ENCODE results near the gene UNC5CL. TPM values are rescaled to one million over a fixed set of nuclear protein-coding genes. Genes with fewer than 3 reads are reported as not detected.

Gene UNC5CL, protein sequence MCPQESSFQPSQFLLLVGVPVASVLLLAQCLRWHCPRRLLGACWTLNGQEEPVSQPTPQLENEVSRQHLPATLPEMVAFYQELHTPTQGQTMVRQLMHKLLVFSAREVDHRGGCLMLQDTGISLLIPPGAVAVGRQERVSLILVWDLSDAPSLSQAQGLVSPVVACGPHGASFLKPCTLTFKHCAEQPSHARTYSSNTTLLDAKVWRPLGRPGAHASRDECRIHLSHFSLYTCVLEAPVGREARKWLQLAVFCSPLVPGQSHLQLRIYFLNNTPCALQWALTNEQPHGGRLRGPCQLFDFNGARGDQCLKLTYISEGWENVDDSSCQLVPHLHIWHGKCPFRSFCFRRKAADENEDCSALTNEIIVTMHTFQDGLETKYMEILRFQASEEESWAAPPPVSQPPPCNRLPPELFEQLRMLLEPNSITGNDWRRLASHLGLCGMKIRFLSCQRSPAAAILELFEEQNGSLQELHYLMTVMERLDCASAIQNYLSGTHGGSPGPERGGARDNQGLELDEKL
- total RNA-seq (2022) (10.6 and 15.9 TPM in 2 replicates), Bru-seq, nascent RNA (percentile 71 among the genes with signal in this experiment), BruChase-seq, experiment 1, labeled RNA remaining after a 6-hour chase (percentile 70 among the genes with signal in this experiment), BruChase-seq, experiment 2, labeled RNA remaining after a 2-hour chase (percentile 81 among the genes with signal in this experiment)
- long read RNA-seq, partial matches to known transcripts, result 3 of 10 reads
- long read RNA-seq, other reads (novel, unspliced or antisense), result 6 of 10 reads

DNA sequence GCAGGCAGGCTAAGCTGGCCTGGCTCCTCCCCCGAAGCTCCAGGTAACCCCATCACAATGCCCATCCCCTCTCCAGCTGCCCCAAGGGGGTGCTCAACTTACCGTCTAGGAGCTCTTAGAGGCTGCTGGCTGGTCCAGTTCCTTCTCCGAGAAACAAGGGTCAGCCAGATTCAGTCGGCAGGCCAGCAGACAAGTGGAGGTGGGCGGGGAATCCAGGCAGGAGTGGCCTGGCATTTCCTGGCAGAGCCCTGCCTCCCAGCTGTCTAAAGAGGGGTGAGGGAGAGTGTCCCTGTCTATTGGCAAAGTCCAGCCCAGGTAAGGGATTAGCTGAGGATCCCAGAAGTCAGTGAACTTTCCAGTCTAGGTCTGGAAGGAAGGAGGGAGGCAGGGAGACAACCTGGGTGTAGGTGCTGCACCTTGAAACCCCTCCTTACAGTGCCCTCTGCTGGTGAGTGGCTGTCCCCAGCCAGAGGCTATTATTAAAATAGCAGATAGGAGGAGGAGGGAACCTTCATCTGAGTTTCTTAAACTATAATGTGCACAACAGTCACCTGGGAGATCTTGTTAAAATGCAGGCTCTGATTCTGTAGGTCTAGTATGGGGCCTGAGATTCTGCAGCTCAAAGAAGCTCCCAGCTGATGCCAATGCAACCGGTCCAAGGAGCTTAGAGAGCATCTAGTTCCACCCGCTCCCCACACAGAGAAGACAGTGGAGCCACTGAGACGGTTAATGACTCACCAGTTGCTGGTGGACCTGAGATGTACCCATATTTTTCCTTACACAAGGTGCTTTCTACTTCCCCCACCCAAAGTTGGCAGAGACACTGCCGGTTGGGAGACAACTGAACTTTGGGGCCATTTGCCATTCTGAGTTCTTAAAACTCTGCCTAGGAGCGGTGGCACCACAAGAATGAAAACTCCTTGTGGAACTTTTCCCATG is at the start of gene UNC5CL:
Gene UNC5CL (minus strand): TSS at position 162 of the 939 bp plus-strand sequence. CDS start 4,147 bp downstream, outside the sequence.
- TF ChIP-seq, protein P1, sequence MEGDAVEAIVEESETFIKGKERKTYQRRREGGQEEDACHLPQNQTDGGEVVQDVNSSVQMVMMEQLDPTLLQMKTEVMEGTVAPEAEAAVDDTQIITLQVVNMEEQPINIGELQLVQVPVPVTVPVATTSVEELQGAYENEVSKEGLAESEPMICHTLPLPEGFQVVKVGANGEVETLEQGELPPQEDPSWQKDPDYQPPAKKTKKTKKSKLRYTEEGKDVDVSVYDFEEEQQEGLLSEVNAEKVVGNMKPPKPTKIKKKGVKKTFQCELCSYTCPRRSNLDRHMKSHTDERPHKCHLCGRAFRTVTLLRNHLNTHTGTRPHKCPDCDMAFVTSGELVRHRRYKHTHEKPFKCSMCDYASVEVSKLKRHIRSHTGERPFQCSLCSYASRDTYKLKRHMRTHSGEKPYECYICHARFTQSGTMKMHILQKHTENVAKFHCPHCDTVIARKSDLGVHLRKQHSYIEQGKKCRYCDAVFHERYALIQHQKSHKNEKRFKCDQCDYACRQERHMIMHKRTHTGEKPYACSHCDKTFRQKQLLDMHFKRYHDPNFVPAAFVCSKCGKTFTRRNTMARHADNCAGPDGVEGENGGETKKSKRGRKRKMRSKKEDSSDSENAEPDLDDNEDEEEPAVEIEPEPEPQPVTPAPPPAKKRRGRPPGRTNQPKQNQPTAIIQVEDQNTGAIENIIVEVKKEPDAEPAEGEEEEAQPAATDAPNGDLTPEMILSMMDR (IDR thresholded peaks at IDR 0.05; ENCODE audit: unreplicated experiment), result peak; percentile 76
- peak; percentile 91 for DNase-seq

DNA sequence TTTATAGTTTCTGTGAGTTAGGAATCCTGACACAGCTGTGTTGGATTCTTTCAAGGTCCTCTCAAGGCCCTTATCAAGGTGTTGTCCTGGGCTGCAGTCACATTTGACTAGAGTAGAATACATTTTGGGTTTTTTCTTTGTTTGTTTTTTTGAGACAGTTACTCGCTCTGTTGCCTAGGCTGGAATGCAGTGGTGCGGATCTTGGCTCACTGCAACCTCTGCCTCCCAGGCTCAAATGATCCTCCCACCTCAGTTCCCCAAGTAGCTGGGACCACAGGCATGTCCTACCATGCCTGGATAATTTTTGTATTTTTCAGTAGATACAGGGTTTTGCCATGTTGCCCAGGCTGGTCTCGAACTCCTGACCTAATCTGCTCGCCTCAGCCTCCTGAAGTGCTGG is 49.4 kb upstream of the UNC5CL start:
- H3K4me3 Mint-ChIP-seq (ENCODE audit: low read depth, unreplicated experiment), result no peak overlapping the region
- H3K27ac Mint-ChIP-seq (ENCODE audit: unreplicated experiment), result no peak overlapping the region
- no peaks in the 10 kb centered on the region for H3K9me3 Mint-ChIP-seq (ENCODE audit: low read depth, unreplicated experiment)
- TF ChIP-seq, protein P1 (IDR thresholded peaks at IDR 0.05; ENCODE audit: unreplicated experiment), result no peak
- H3K27me3 Mint-ChIP-seq (ENCODE audit: unreplicated experiment), result no peaks in the 10 kb centered on the region
- CTCF ChIA-PET, result no interaction called here
- no TSS peak for BruUV-seq (replicated peaks)
- H3K4me1 Mint-ChIP-seq (ENCODE audit: low read depth, unreplicated experiment), result no peaks in the 10 kb centered on the region
- intact Hi-C loops (cut with micrococcal nuclease; ENCODE audit: unreplicated experiment), result no loop called here
- DNase-seq, result no peak
- H3K36me3 Mint-ChIP-seq (ENCODE audit: insufficient read depth, unreplicated experiment), result no peaks in the 10 kb centered on the region

More for the DNA sequence above, at the start of gene UNC5CL:
- Mint-ChIP-seq H3K27ac (ENCODE audit: unreplicated experiment) (peak within 1 kb of the TSS; percentile 90), H3K27me3 (ENCODE audit: unreplicated experiment) (no peaks in the 10 kb centered on the region), H3K4me1 (ENCODE audit: low read depth, unreplicated experiment) (peaks cover 58% of the 10 kb centered on the region), H3K4me3 (ENCODE audit: low read depth, unreplicated experiment) (peak within 1 kb of the TSS; percentile 73), H3K9me3 (ENCODE audit: low read depth, unreplicated experiment) (no peaks in the 10 kb centered on the region), H3K36me3 (ENCODE audit: insufficient read depth, unreplicated experiment) (peaks cover 20% of the 10 kb centered on the region)
- intact Hi-C loops (cut with micrococcal nuclease; ENCODE audit: unreplicated experiment), result loop anchor here (1.0 to 5.0 kb wide), 4 partner anchors 26 to 42 kb away; no protein-coding TSS in a partner anchor
- BruUV-seq (replicated peaks), result no TSS peak
- CTCF ChIA-PET, result interaction anchor here (0.5 to 2.9 kb wide), 18 partner anchors 10 to 1177 kb away, joined by 3 to 18 read pairs (median 4); partner anchors contain the start of genes NFYA and OARD1

DNA sequence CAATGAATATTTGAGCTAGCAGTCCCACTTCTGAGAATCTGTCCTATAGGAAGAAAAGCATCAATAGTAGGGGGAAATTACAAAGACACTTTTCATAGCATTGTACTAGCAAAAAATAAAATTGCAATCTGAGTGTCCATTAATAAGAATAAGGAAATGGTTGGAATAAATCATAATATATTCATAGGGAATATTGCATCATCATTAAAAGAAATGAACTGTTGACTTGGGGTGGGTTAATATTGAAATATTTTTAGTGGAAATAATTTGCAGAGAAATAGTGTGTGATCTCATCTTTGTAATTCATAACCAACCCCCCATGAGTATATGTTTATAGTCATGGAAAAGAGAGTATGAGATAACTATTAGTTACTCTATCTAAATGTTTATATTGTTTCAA is 46.2 kb upstream of the UNC5CL start:
- no peaks in the 10 kb centered on the region for H3K9me3 Mint-ChIP-seq (ENCODE audit: low read depth, unreplicated experiment)
- TF ChIP-seq, protein P1 (IDR thresholded peaks at IDR 0.05; ENCODE audit: unreplicated experiment), result no peak
- H3K4me1 Mint-ChIP-seq (ENCODE audit: low read depth, unreplicated experiment), result no peaks in the 10 kb centered on the region
- no peaks in the 10 kb centered on the region for H3K27me3 Mint-ChIP-seq (ENCODE audit: unreplicated experiment)
- CTCF ChIA-PET, result interaction anchor here (0.7 kb wide), 1 partner anchor 281 kb away, joined by 3 read pairs; no protein-coding TSS in a partner anchor
- no TSS peak for BruUV-seq (replicated peaks)
- no peak for DNase-seq
- H3K36me3 Mint-ChIP-seq (ENCODE audit: insufficient read depth, unreplicated experiment), result no peaks in the 10 kb centered on the region
- no peak overlapping the region for H3K4me3 Mint-ChIP-seq (ENCODE audit: low read depth, unreplicated experiment)
- no peak overlapping the region for H3K27ac Mint-ChIP-seq (ENCODE audit: unreplicated experiment)
- intact Hi-C loops (cut with micrococcal nuclease; ENCODE audit: unreplicated experiment), result no loop called here

DNA sequence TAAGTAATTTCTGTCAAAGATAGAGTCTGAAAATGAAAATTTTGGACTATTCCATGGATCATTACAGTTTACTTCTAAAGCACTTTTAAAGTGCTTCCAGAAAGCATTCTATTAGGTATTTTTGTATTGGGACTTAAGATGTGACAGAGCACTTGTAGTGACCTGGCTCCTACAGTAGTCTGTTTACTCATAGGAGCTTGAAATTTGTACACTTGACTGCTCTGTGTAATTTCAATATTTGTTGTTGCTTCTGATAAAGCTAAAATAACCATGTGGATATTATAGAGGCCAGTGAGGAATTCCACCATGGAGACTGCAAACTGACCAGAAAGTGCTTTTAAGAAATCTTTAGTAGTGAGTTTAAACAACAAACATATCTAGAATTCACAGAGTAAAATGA is 44.1 kb upstream of the UNC5CL start:
- Mint-ChIP-seq H3K36me3 (ENCODE audit: insufficient read depth, unreplicated experiment) (peaks cover 7% of the 10 kb centered on the region), H3K27me3 (ENCODE audit: unreplicated experiment) (no peaks in the 10 kb centered on the region)
- intact Hi-C loops (cut with micrococcal nuclease; ENCODE audit: unreplicated experiment), result no loop called here

More for the DNA sequence above, 44.1 kb upstream of the UNC5CL start:
- no peak for DNase-seq
- Mint-ChIP-seq H3K4me1 (ENCODE audit: low read depth, unreplicated experiment) (no peaks in the 10 kb centered on the region), H3K27ac (ENCODE audit: unreplicated experiment) (no peak overlapping the region), H3K9me3 (ENCODE audit: low read depth, unreplicated experiment) (no peaks in the 10 kb centered on the region), H3K4me3 (ENCODE audit: low read depth, unreplicated experiment) (no peak overlapping the region)
- CTCF ChIA-PET, result no interaction called here
- no TSS peak for BruUV-seq (replicated peaks)
- TF ChIP-seq, protein P1 (IDR thresholded peaks at IDR 0.05; ENCODE audit: unreplicated experiment), result no peak
